ENCODE results near the gene CDC42EP5.

CDC42EP5 gene

DNA sequence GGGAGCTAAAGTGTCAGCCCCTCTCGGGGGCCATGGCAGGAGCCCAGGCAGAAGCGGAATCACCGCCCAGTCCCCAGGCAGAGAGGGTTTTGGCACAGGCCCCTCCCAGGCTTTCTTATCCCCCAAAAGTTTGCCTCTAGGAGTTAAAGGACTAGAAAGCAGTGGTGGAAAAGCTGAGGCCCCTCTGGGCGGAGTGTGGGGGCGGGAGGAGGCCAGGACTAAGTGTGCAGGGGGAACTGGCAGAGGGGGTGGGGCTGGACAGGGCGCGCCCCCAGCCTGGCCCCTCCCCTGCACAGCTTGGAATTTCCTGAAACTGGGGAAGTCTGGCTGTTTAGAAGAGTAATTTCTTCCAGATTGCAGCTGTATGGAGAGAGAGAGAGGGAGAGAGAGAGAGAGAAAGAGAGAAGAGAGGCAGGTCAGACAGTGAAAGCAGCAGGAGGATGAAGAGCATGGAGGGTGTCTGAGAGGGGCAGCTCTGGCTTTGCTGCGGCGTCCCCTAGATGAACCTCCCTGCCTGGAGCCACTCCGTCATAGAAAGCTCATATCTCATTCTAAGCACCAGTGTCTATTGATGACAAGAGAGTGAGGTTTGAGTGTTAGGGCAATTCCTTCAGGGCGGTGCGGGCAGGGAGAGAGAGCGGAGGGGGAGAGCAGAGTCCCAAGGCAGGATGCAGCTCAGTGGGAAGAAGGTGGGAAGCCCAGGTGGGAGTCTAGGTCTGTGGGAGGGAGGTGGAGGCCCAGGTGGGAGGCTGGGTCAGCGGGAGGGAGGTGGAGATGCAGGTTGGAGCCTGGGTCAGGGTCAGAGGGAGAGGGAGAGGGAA, at the start of gene CDC42EP5:
Gene CDC42EP5, minus strand, starts transcription at position 226 of the 821 bp plus-strand sequence. CDS start 7,749 bp downstream, outside the sequence.
- Histone ChIP-seq H3K9ac (ENCODE audit: low read depth, low read length) (no peak within 1 kb of the TSS), H3K9me3 (ENCODE audit: insufficient read depth, low read length, severe bottlenecking) (no peaks in the 10 kb centered on the region), H3K27me3 (ENCODE audit: insufficient read depth, low read length, poor library complexity) (peaks cover 21% of the 10 kb centered on the region), H3K36me3 (ENCODE audit: insufficient read depth, low read length) (no peaks in the 10 kb centered on the region), H3K4me3 (ENCODE audit: low read depth in 1 of 2, low read length in 2 of 2) (no peak within 1 kb of the TSS), H3K79me2 (ENCODE audit: insufficient read depth, low read length) (no peaks in the 10 kb centered on the region), H4K20me1 (ENCODE audit: insufficient read depth, low read length) (0 out of 2 replicates have a peak, but pooled peaks cover 4% of the 10 kb centered on the region), H3K27ac (ENCODE audit: low read length) (no peak within 1 kb of the TSS), H3K4me2 (ENCODE audit: insufficient read depth, low read length) (no peak within 1 kb of the TSS), H3K4me1 (ENCODE audit: insufficient read depth, low read length) (no peaks in the 10 kb centered on the region), H2AFZ (ENCODE audit: low read depth, low read length) (no peak within 1 kb of the TSS)
- ATAC-seq (ENCODE audit: insufficient read depth, low read depth) (no peak), DNase-seq (no peak)
- TF ChIP-seq, protein P1, sequence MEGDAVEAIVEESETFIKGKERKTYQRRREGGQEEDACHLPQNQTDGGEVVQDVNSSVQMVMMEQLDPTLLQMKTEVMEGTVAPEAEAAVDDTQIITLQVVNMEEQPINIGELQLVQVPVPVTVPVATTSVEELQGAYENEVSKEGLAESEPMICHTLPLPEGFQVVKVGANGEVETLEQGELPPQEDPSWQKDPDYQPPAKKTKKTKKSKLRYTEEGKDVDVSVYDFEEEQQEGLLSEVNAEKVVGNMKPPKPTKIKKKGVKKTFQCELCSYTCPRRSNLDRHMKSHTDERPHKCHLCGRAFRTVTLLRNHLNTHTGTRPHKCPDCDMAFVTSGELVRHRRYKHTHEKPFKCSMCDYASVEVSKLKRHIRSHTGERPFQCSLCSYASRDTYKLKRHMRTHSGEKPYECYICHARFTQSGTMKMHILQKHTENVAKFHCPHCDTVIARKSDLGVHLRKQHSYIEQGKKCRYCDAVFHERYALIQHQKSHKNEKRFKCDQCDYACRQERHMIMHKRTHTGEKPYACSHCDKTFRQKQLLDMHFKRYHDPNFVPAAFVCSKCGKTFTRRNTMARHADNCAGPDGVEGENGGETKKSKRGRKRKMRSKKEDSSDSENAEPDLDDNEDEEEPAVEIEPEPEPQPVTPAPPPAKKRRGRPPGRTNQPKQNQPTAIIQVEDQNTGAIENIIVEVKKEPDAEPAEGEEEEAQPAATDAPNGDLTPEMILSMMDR (IDR thresholded peaks at IDR 0.05; ENCODE audit: borderline replicate concordance, extremely low read depth, low read length, poor library complexity, severe bottlenecking) = no peak
- no peak for TF ChIP-seq EZH2 (IDR thresholded peaks at IDR 0.05; ENCODE audit: borderline replicate concordance, low read depth, low read length, severe bottlenecking)

DNA sequence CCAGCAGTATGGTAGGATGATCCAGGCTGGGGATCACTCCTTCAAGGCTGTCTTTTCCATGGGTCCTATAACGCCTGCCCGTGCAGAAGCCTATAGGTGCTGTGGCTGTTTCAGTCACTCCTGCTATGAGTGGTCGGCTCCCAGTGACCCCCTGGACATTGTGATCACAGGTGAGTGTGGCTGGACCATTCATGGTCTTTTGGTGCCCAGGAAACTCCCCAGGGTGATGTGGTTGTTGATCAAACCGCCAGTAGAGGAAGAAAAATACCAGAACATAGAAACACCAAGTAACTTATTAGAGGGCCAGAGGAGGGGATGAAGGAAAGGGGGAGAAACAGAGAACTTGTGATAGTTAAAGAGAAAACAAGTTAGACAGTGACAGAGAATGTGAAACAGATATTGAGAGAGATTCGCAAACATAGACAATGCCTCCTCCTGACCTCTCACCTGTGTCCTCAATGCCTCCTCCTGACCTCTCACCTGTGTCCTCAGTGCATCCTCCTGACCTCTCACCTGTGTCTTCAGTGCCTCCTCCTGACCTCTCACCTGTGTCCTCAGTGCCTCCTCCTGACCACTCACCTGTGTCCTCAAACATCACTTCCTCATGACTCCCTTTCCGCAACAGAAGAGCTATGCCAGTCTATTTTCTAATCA, 48.9 kb upstream of the CDC42EP5 start:
- Histone ChIP-seq H3K4me1 (ENCODE audit: insufficient read depth, low read length) (no peaks in the 10 kb centered on the region; the same call in 1 of the 2 replicates), H2AFZ (ENCODE audit: low read depth, low read length) (no peak overlapping the region), H3K9me3 (ENCODE audit: insufficient read depth, low read length, severe bottlenecking) (no peaks in the 10 kb centered on the region), H3K27me3 (ENCODE audit: insufficient read depth, low read length, poor library complexity) (peaks cover 10% of the 10 kb centered on the region), H3K36me3 (ENCODE audit: insufficient read depth, low read length) (no peaks in the 10 kb centered on the region), H3K79me2 (ENCODE audit: insufficient read depth, low read length) (no peaks in the 10 kb centered on the region), H3K9ac (ENCODE audit: low read depth, low read length) (no peak overlapping the region), H3K4me2 (ENCODE audit: insufficient read depth, low read length) (no peak overlapping the region), H3K4me3 (ENCODE audit: low read depth in 1 of 2, low read length in 2 of 2) (no peak overlapping the region), H3K27ac (ENCODE audit: low read length) (no peak overlapping the region), H4K20me1 (ENCODE audit: insufficient read depth, low read length) (peaks cover 7% of the 10 kb centered on the region; the same call in 1 of the 2 replicates)
- no peak for TF ChIP-seq EZH2 (IDR thresholded peaks at IDR 0.05; ENCODE audit: borderline replicate concordance, low read depth, low read length, severe bottlenecking)
- TF ChIP-seq, protein P1 (IDR thresholded peaks at IDR 0.05; ENCODE audit: borderline replicate concordance, extremely low read depth, low read length, poor library complexity, severe bottlenecking) = no peak
- DNase-seq = no peak
- no peak for ATAC-seq (ENCODE audit: insufficient read depth, low read depth)

DNA sequence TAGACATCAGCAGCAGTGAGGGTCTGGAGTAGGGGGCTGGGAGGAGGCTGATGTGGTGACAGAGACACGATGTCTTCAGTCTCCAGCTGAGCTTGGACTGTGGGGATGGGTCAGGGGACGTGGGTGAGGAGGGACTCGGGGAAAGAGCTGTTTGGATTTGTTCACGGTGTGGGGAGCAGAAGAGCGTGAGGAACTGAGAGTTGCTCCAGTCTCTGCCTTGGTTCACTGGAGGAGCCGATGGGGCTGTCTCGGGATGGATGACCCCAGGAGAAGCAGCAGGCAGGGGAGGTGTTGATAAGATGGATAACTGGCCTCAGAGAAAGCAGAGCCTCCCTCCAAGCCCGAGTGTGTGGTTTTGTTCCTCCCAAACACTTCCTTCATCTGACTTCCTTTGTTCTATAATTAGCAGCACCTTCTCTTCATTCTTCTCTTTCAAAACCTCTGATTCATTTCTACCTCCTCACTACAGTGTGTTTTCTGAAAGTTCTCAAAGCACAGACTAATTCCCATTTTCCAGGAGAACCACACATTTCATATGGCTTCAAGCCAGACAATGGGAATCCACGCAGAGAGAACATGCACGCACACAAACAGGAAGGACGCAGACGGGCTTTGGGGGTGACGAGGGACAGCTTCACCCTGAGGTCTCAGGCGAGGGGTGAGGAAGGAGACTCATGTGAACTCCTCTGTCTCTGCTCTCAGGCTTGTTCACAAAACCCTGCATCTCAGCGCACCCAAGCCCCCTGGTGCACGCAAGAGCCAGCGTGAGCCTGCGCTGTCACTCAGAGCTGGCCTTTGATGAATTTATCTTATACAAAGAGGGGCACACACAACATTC, 48.1 kb upstream of the CDC42EP5 start:
- peaks cover 7% of the 10 kb centered on the region; the same call in 1 of the 2 replicates for H4K20me1 ChIP-seq (ENCODE audit: insufficient read depth, low read length)
- no peak overlapping the region for H3K4me3 ChIP-seq (ENCODE audit: low read depth in 1 of 2, low read length in 2 of 2)
- H3K4me2 ChIP-seq (ENCODE audit: insufficient read depth, low read length) = no peak overlapping the region
- no peaks in the 10 kb centered on the region for H3K36me3 ChIP-seq (ENCODE audit: insufficient read depth, low read length)
- no peaks in the 10 kb centered on the region; the same call in 1 of the 2 replicates for H3K4me1 ChIP-seq (ENCODE audit: insufficient read depth, low read length)
- peaks cover 10% of the 10 kb centered on the region for H3K27me3 ChIP-seq (ENCODE audit: insufficient read depth, low read length, poor library complexity)
- H3K27ac ChIP-seq (ENCODE audit: low read length) = no peak overlapping the region
- H3K79me2 ChIP-seq (ENCODE audit: insufficient read depth, low read length) = no peaks in the 10 kb centered on the region
- DNase-seq (no peak), ATAC-seq (ENCODE audit: insufficient read depth, low read depth) (no peak)
- TF ChIP-seq, protein P1 (IDR thresholded peaks at IDR 0.05; ENCODE audit: borderline replicate concordance, extremely low read depth, low read length, poor library complexity, severe bottlenecking) = no peak
- TF ChIP-seq EZH2 (IDR thresholded peaks at IDR 0.05; ENCODE audit: borderline replicate concordance, low read depth, low read length, severe bottlenecking) = no peak
- no peak overlapping the region for H2AFZ ChIP-seq (ENCODE audit: low read depth, low read length)
- no peaks in the 10 kb centered on the region for H3K9me3 ChIP-seq (ENCODE audit: insufficient read depth, low read length, severe bottlenecking)
- H3K9ac ChIP-seq (ENCODE audit: low read depth, low read length) = no peak overlapping the region

All from DND-41 (cell line).